H1 (cell line): ENCODE results near the gene DEGS2. TPM values are rescaled to one million over a fixed set of nuclear protein-coding genes. Genes with fewer than 3 reads are reported as not detected.

Source experiments
- CTCF ChIA-PET: fragments of 300-600 bp; sonication (Branson Sonifier 250); formaldehyde crosslinking; loops from one replicate; lab custom pipeline; 2021; ENCODE audit not compliant: partially characterized antibody; lab: Charles Lee
- POLR2A ChIA-PET: fragments of 300-600 bp; sonication (Branson Sonifier 250); formaldehyde crosslinking; loops from one replicate; lab custom pipeline; 2021; ENCODE audit warnings: inconsistent platforms; ENCODE audit not compliant: partially characterized antibody; lab: Charles Lee
- DNase-seq, 2 experiments: peaks; one replicate each; pipeline versions ENCODE4 v3.0.0 to v3.0.0-alpha.2; 2010 to 2022; ENCODE audit warnings: low spot score in 2 of 2, low read depth in 1 of 2, mixed read lengths in 1 of 2
- FAIRE-seq: peaks from 2 replicates; lab custom pipeline; 2011; peaks lifted over from hg19 to GRCh38; lab: Jason Lieb, UNC
- H2AFZ ChIP-seq: 2 replicates; pipeline ENCODE4 v1.8.1; 2012; ENCODE audit warnings: low read length, inconsistent platforms
- H2AK5ac ChIP-seq: 2 replicates; pipeline ENCODE4 v1.6.1; 2013; ENCODE audit warnings: low read depth, low read length
- H2BK120ac ChIP-seq: replicated peaks from 2 replicates; pipeline ENCODE3; 2013; ENCODE audit warnings: low read depth, low read length, inconsistent platforms
- H2BK12ac ChIP-seq: 2 replicates; pipeline ENCODE4 v1.6.1; 2013; ENCODE audit warnings: low read depth, low read length
- H2BK15ac ChIP-seq: 2 replicates; pipeline ENCODE4 v1.6.1; 2013; ENCODE audit warnings: low read length
- H2BK20ac ChIP-seq: 2 replicates; pipeline ENCODE4 v1.6.1; 2013; ENCODE audit warnings: low read length
- H2BK5ac ChIP-seq: 2 replicates; pipeline ENCODE4 v1.6.1; 2013; ENCODE audit warnings: low read depth, low read length
- H3K14ac ChIP-seq: 2 replicates; pipeline ENCODE4 v1.6.1; 2013; ENCODE audit warnings: inconsistent platforms; ENCODE audit not compliant: insufficient read length
- H3K18ac ChIP-seq: 2 replicates; pipeline ENCODE4 v1.6.1; 2013; ENCODE audit warnings: low read length; ENCODE audit errors: extremely low read depth
- H3K23ac ChIP-seq: 2 replicates; pipeline ENCODE4 v1.6.1; 2013; ENCODE audit warnings: inconsistent platforms; ENCODE audit not compliant: insufficient read length
- H3K23me2 ChIP-seq: 2 replicates; pipeline ENCODE4 v1.6.1; 2013; ENCODE audit warnings: low read depth, low read length
- H3K27ac ChIP-seq: 2 replicates; pipeline ENCODE4 v1.6.1; 2011; ENCODE audit warnings: low read depth, low read length, inconsistent platforms
- H3K27me3 ChIP-seq, 4 experiments: replicated peaks in 1 of 4; 1 replicate in 1 of 4; 2 replicates in 3 of 4; pipeline versions ENCODE4 v1.6.1 to v1.8.1; 2011 to 2013; ENCODE audit warnings: low read length in 3 of 4, mild to moderate bottlenecking in 3 of 4, inconsistent platforms in 2 of 4, mixed read lengths in 2 of 4, moderate library complexity in 1 of 4; ENCODE audit not compliant: control insufficient read depth in 3 of 4, insufficient read depth in 3 of 4; ENCODE audit errors: extremely low read depth in 1 of 4
- H3K36me3 ChIP-seq, 4 experiments: 2 replicates each; pipeline versions ENCODE4 v1.6.1 to v1.8.1; 2011 to 2013; ENCODE audit warnings: mild to moderate bottlenecking in 4 of 4, low read length in 3 of 4, moderate library complexity in 2 of 4, control low read depth in 1 of 4, inconsistent platforms in 1 of 4; ENCODE audit not compliant: insufficient read depth in 4 of 4, control insufficient read depth in 2 of 4
- H3K4ac ChIP-seq: replicated peaks from 2 replicates; pipeline ENCODE3; 2013; ENCODE audit warnings: low read length, low read depth, mixed read lengths, inconsistent platforms; ENCODE audit not compliant: insufficient read length
- H3K4me1 ChIP-seq, 4 experiments: replicated peaks in 1 of 4; 1 replicate in 1 of 4; 2 replicates in 3 of 4; pipeline versions ENCODE4 v1.6.1 to v1.8.1; 2011 to 2013; ENCODE audit warnings: low read length in 3 of 4, inconsistent platforms in 2 of 4, mixed read lengths in 1 of 4; ENCODE audit not compliant: insufficient read depth in 4 of 4, control insufficient read depth in 3 of 4
- H3K4me2 ChIP-seq, 2 experiments: 2 replicates each; pipeline versions ENCODE4 v1.6.1 to v1.8.1; 2011 to 2013; ENCODE audit warnings: low read depth in 2 of 2, low read length in 2 of 2, control low read depth in 1 of 2, inconsistent platforms in 1 of 2, mild to moderate bottlenecking in 1 of 2; ENCODE audit not compliant: insufficient read depth in 1 of 2
- H3K4me3 ChIP-seq, 4 experiments: fragments of 200-600, 300-600 bp in 1 of 4; sonication (generic), shearing (Covaris generic), sonication (Bioruptor Twin) in 1 of 4; 2 replicates each; pipeline versions ENCODE4 v1.5.1 to v1.8.1; 2011 to 2016; ENCODE audit warnings: low read length in 4 of 4, low read depth in 3 of 4, control low read depth in 2 of 4, inconsistent platforms in 2 of 4, mild to moderate bottlenecking in 2 of 4, mixed read lengths in 1 of 4, moderate library complexity in 1 of 4; ENCODE audit not compliant: insufficient read depth in 2 of 4; ENCODE audit errors: extremely low read depth in 1 of 4
- H3K56ac ChIP-seq: replicated peaks from 2 replicates; pipeline ENCODE3; 2013; ENCODE audit warnings: low read depth, mild to moderate bottlenecking, mixed read lengths, low read length, inconsistent platforms; ENCODE audit not compliant: insufficient read length
- H3K79me1 ChIP-seq: 2 replicates; pipeline ENCODE4 v1.6.1; 2013; ENCODE audit warnings: low read depth, low read length, control low read depth
- H3K79me2 ChIP-seq, 2 experiments: 2 replicates each; pipeline versions ENCODE4 v1.6.1 to v1.8.1; 2012 to 2013; ENCODE audit warnings: low read length in 2 of 2, mild to moderate bottlenecking in 2 of 2, inconsistent platforms in 1 of 2; ENCODE audit not compliant: insufficient read depth in 2 of 2, control insufficient read depth in 1 of 2
- H3K9ac ChIP-seq, 4 experiments: replicated peaks in 1 of 4; 1 replicate in 1 of 4; 2 replicates in 3 of 4; pipeline versions ENCODE4 v1.6.1 to v1.8.1; 2011 to 2013; ENCODE audit warnings: low read depth in 3 of 4, low read length in 3 of 4, control low read depth in 2 of 4, mild to moderate bottlenecking in 2 of 4, moderate library complexity in 2 of 4, inconsistent platforms in 1 of 4; ENCODE audit errors: extremely low read depth in 1 of 4
- H3K9me3 ChIP-seq, 2 experiments: 2 replicates each; pipeline versions ENCODE4 v1.6.1 to v1.8.1; 2012 to 2013; ENCODE audit warnings: mild to moderate bottlenecking in 2 of 2, moderate library complexity in 2 of 2, control low read depth in 1 of 2, inconsistent platforms in 1 of 2, low read depth in 1 of 2, low read length in 1 of 2, mixed read lengths in 1 of 2; ENCODE audit not compliant: insufficient read depth in 2 of 2
- H4K20me1 ChIP-seq, 2 experiments: replicated peaks in 1 of 2; 2 replicates each; pipeline versions ENCODE3 to v1.8.1; 2011 to 2013; ENCODE audit warnings: inconsistent platforms in 2 of 2, low read length in 2 of 2, mild to moderate bottlenecking in 1 of 2; ENCODE audit not compliant: insufficient read depth in 2 of 2, control insufficient read depth in 1 of 2
- H4K5ac ChIP-seq: 2 replicates; pipeline ENCODE4 v1.6.1; 2013; ENCODE audit warnings: low read length, low read depth, mixed read lengths, inconsistent platforms; ENCODE audit not compliant: insufficient read length
- H4K8ac ChIP-seq: 2 replicates; pipeline ENCODE4 v1.8.0; 2013; ENCODE audit warnings: mild to moderate bottlenecking, moderate library complexity, low read length, inconsistent platforms; ENCODE audit not compliant: insufficient read depth; ENCODE audit errors: extremely low read depth
- H4K91ac ChIP-seq: replicated peaks from 2 replicates; pipeline ENCODE3; 2013; ENCODE audit warnings: low read length, mixed read lengths, inconsistent platforms; ENCODE audit not compliant: insufficient read length
- CBX5 ChIP-seq: fragments of 300-800, 300-1000 bp; sonication (generic); IDR thresholded peaks from 2 replicates; pipeline ENCODE4 v1.7.1; 2016; ENCODE audit warnings: antibody characterized with exemption, low read length, low read depth
- CEBPB ChIP-seq: IDR thresholded peaks from 2 replicates; pipeline ENCODE4 v1.6.1; 2012; ENCODE audit warnings: low read depth, low read length
- CHD2 ChIP-seq: IDR thresholded peaks from 2 replicates; pipeline ENCODE4 v1.6.1; 2012; ENCODE audit warnings: low read length, improper control_type of control experiment
- EGR1 ChIP-seq: IDR thresholded peaks from 2 replicates; pipeline ENCODE4 v1.6.1; 2011; ENCODE audit warnings: low read depth, low read length, borderline replicate concordance
- EZH2 ChIP-seq: fragments of 200-600 bp; sonication (generic); IDR thresholded peaks from 2 replicates; pipeline ENCODE4 v1.7.1; 2012; ENCODE audit warnings: low read depth, mild to moderate bottlenecking, moderate library complexity, low read length, inconsistent platforms; ENCODE audit not compliant: severe bottlenecking
- NANOG ChIP-seq: IDR thresholded peaks from 2 replicates; pipeline ENCODE4 v1.6.1; 2011; ENCODE audit warnings: low read length, low read depth, mild to moderate bottlenecking, inconsistent platforms; ENCODE audit not compliant: insufficient read depth, poor library complexity, severe bottlenecking
- RFX5 ChIP-seq: IDR thresholded peaks from 2 replicates; pipeline ENCODE4 v1.6.1; 2011; ENCODE audit warnings: low read depth, low read length, improper control_type of control experiment, borderline replicate concordance
- RXRA ChIP-seq: IDR thresholded peaks from 2 replicates; pipeline ENCODE4 v1.6.1; 2011; ENCODE audit warnings: low read depth, mild to moderate bottlenecking, low read length, moderate library complexity; ENCODE audit not compliant: insufficient read depth
- SAP30 ChIP-seq: fragments of 300-600 bp; sonication (generic); IDR thresholded peaks from 2 replicates; pipeline ENCODE4 v1.7.1; 2012; ENCODE audit warnings: low read length, moderate library complexity, mild to moderate bottlenecking, inconsistent platforms; ENCODE audit not compliant: insufficient read depth, insufficient replicate concordance
- SIRT6 ChIP-seq: IDR thresholded peaks from one replicate; pipeline ENCODE4 v1.7.1; 2012; ENCODE audit warnings: low read length, inconsistent platforms
- TBP ChIP-seq: IDR thresholded peaks from 2 replicates; pipeline ENCODE4 v1.6.1; 2011; ENCODE audit warnings: low read depth, low read length, improper control_type of control experiment
- WGBS, 2 experiments: shearing (Covaris generic) in 1 of 2; methylation state at CpG; one replicate each; pipeline versions ENCODE4 v1.1.6 to v1.1.7; 2013 to 2015; ENCODE audit warnings: low lambda C conversion rate in 2 of 2, mixed read lengths in 2 of 2, inconsistent platforms in 1 of 2, low coverage in 1 of 2, missing lambda C conversion rate in 1 of 2; ENCODE audit not compliant: insufficient replicate concordance in 2 of 2, insufficient coverage in 1 of 2, insufficient read length in 1 of 2; ENCODE audit errors: extremely low coverage in 1 of 2, missing lambda C conversion rate in 1 of 2; 5-methylcytosine and 5-hydroxymethylcytosine counted together
- polyA plus RNA-seq, 7 experiments: library from polyadenylated mRNA; depleted of rRNA in 3 of 7; stranded (reverse) in 5 of 7; unstranded in 2 of 7; fragments of >200 nt in 5 of 7; fragments of 200-250 nt in 2 of 7; gene quantifications; 1 replicate in 5 of 7; 2 replicates in 1 of 7; 4 replicates in 1 of 7; pipeline versions ENCODE4 v1.2.1 to v1.2.3, GENCODE V29; 2011 to 2013; ENCODE audit warnings: missing spikeins in 2 of 7, mixed read lengths in 2 of 7
- total RNA-seq: library from RNA; stranded (reverse); fragmentation: NEBNext Ultra II Directional; extraction: Animal tissue kit (Norgen Biotek cat#: 25700); gene quantifications from 2 replicates; pipeline ENCODE4 v1.2.1, GENCODE V29; 2021
- TF ChIP-seq, protein P1 (sequence below): IDR thresholded peaks from 2 replicates; pipeline ENCODE4 v1.6.1; 2012; ENCODE audit warnings: inconsistent platforms
- TF ChIP-seq, protein P2 (sequence below): IDR thresholded peaks from 2 replicates; pipeline ENCODE4 v1.6.1; 2012; ENCODE audit warnings: inconsistent platforms

The DEGS2 gene
- total and polyA plus RNA-seq, 2 of the 8 experiments (the other 6 are each of a cell fraction or from before 2014, with no cell fraction given), result 0.61 to 0.82 TPM

DNA sequence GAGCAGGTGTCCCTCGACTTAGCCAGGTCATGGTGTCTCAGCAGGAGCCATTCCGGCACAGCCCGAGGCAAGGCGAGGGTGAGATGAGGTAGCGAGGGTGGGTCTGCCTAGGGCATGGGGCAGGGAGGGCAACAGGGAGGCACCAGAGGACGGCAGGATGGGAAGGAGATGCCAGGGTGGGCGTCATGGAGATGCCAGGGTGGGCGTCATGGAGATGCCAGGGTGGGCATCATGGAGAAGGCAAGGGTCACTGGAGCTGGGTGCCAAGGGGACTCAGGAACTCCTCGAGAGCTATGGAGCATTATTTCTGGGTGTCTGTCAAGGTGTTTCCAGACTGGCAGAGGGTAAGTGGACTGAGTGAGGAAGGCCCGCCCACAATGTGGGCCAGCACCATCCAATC lies 7.4 kb downstream of the DEGS2 start:
- DNase-seq, result no peak
- WGBS, 2 experiments, result 94% methylated on average over 7 of the region's 10 CpGs; no CpG with 5 or more reads in 1 of the 2 experiments
- no peaks in the 10 kb centered on the region for H3K9me3 ChIP-seq
- H3K4me2 ChIP-seq, result no peak overlapping the region
- no peak overlapping the region for H3K23ac ChIP-seq
- peaks cover 0 to 2% (median 1%) of the 10 kb centered on the region in 4 experiments; a peak in 5 of 7 replicates for H3K27me3 ChIP-seq
- no peak overlapping the region for H2BK20ac ChIP-seq
- H4K20me1 ChIP-seq, result peaks cover 0 to 2% of the 10 kb centered on the region in 2 experiments
- no peak overlapping the region for H3K18ac ChIP-seq
- no peak overlapping the region for H2AK5ac ChIP-seq
- H2BK5ac ChIP-seq, result no peak overlapping the region
- H3K14ac ChIP-seq, result no peak overlapping the region
- H3K36me3 ChIP-seq, result no peaks in the 10 kb centered on the region; a peak in 1 of 8 replicates
- no peaks in the 10 kb centered on the region for H3K23me2 ChIP-seq
- H4K8ac ChIP-seq, result no peak overlapping the region
- POLR2A ChIA-PET, result no interaction called here
- no peak overlapping the region for H4K91ac ChIP-seq
- peak overlapping the region; percentile 68; the same call in 1 of the 2 replicates for H2BK12ac ChIP-seq
- FAIRE-seq, result no peak
- no peak overlapping the region for H2BK120ac ChIP-seq
- CTCF ChIA-PET, result interaction anchor here (1.0 to 19.5 kb wide), 6 partner anchors 10 to 168 kb away, joined by 3 to 307 read pairs (median 4); no protein-coding TSS in a partner anchor
- no peak overlapping the region for H4K5ac ChIP-seq
- no peak overlapping the region for H2BK15ac ChIP-seq
- H3K79me1 ChIP-seq, result no peaks in the 10 kb centered on the region
- H2AFZ ChIP-seq, result no peak overlapping the region
- no peak overlapping the region for H3K4me3 ChIP-seq
- H3K4ac ChIP-seq, result no peak overlapping the region
- H3K4me1 ChIP-seq, result peaks cover 0 to 8% (median 3%) of the 10 kb centered on the region in 4 experiments; a peak in 4 of 7 replicates
- no peak overlapping the region for H3K56ac ChIP-seq
- no peak overlapping the region for H3K9ac ChIP-seq
- H3K79me2 ChIP-seq, result no peaks in the 10 kb centered on the region; a peak in 1 of 4 replicates
- H3K27ac ChIP-seq, result no peak overlapping the region
- TF ChIP-seq EZH2, result no peak
- TF ChIP-seq, protein P1, sequence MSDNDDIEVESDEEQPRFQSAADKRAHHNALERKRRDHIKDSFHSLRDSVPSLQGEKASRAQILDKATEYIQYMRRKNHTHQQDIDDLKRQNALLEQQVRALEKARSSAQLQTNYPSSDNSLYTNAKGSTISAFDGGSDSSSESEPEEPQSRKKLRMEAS, result no peak
- TF ChIP-seq SAP30, result no peak
- no peak for TF ChIP-seq TBP
- TF ChIP-seq, protein P2, sequence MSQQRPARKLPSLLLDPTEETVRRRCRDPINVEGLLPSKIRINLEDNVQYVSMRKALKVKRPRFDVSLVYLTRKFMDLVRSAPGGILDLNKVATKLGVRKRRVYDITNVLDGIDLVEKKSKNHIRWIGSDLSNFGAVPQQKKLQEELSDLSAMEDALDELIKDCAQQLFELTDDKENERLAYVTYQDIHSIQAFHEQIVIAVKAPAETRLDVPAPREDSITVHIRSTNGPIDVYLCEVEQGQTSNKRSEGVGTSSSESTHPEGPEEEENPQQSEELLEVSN, result no peak
- no peak for TF ChIP-seq RFX5
- no peak for TF ChIP-seq CEBPB
- no peak for TF ChIP-seq SIRT6
- no peak for TF ChIP-seq CBX5
- no peak for TF ChIP-seq EGR1
- no peak for TF ChIP-seq CHD2
- TF ChIP-seq RXRA, result no peak
- TF ChIP-seq NANOG, result no peak
